SH-SY5Y (cell line): ENCODE results near the gene KIF5C.

Experiments
- GATA2 ChIP-seq: IDR thresholded peaks from 2 replicates; pipeline ENCODE4 v1.6.1; 2011; ENCODE audit warnings: mild to moderate bottlenecking, low read depth, low read length
- GATA3 ChIP-seq: IDR thresholded peaks from 2 replicates; pipeline ENCODE4 v1.6.1; 2011; ENCODE audit warnings: low read depth, mild to moderate bottlenecking, low read length, moderate library complexity

- TF ChIP-seq GATA2 (no peak), GATA3 (no peak)
Observed at GRCh38 chr2:148903294-148903693, 28.3 kb downstream of the KIF5C start.
